Mucosa of gallbladder (tissue), 1 donor: Measurements from ENCODE around the gene ZNF174. TPM values are rescaled to one million over a fixed set of nuclear protein-coding genes. Genes with fewer than 3 reads are reported as not detected.

ENCODE experiments used
- DNase-seq: peaks from one replicate; pipeline ENCODE4 v3.0.0-alpha.2; 2020; ENCODE audit warnings: low spot score
- total RNA-seq: library from RNA; stranded (reverse); gene quantifications from one replicate; pipeline ENCODE4 v1.2.1, GENCODE V29; 2021
- donor health status: DM: no; HTN: no; CAD: no.

ZNF174 gene
- total RNA-seq, 1 donor from 2014 or later, result 16.8 TPM

- peak; percentile 84 for DNase-seq
Measured at GRCh38 chr16:3443108-3444031, 42.4 kb downstream of the ZNF174 start, which contains the start of the genes NAA60 and ZNF597. Gene NAA60 (plus strand): TSS chr16:3443680. CDS start chr16:3476228, 32,548 bp downstream. Gene ZNF597 (minus strand): TSS chr16:3443504. CDS start chr16:3443153, 351 bp downstream.

GRCh38 chr16:3444032-3444388 is 43.0 kb downstream of the ZNF174 start:
- DNase-seq, result no peak

GRCh38 chr16:3454093-3454492 is 53.1 kb downstream of the ZNF174 start:
- no peak for DNase-seq

- no peak for DNase-seq
Measured at GRCh38 chr16:3454631-3455147, 53.7 kb downstream of the ZNF174 start.

- peak; percentile 86 for DNase-seq
Measured at GRCh38 chr16:3457434-3458252, 56.6 kb downstream of the ZNF174 start.

GRCh38 chr16:3458278-3458851 is 57.4 kb downstream of the ZNF174 start:
- no peak for DNase-seq

- peak; percentile 66 for DNase-seq
Measured at GRCh38 chr16:3458852-3459361, 57.9 kb downstream of the ZNF174 start.

Other genes starting within 250 kb of the ZNF174 start
- gene OR1F1, start 213.0 kb upstream of the ZNF174 start, total RNA-seq, result not detected
- gene ZNF200, start 166.1 kb upstream of the ZNF174 start, total RNA-seq, result 7.6 TPM
- 0.52 TPM for gene MEFV, start 144.6 kb upstream of the ZNF174 start, total RNA-seq
- gene ZNF263, start 117.7 kb upstream of the ZNF174 start, total RNA-seq, result 23.8 TPM
- 9.9 TPM for gene TIGD7, start 95.8 kb upstream of the ZNF174 start, total RNA-seq
- 25.9 TPM for gene ZNF75A, start 95.7 kb upstream of the ZNF174 start, total RNA-seq
- 0.14 TPM for gene OR2C1, start 45.3 kb upstream of the ZNF174 start, total RNA-seq
- 10.9 TPM for gene ZSCAN32, start 211 bp upstream of the ZNF174 start, total RNA-seq
- 2.3 TPM for gene ZNF597, start 42.3 kb downstream of the ZNF174 start, total RNA-seq
- 70.3 TPM for gene NAA60, start 42.5 kb downstream of the ZNF174 start, total RNA-seq
- gene C16orf90, start 94.3 kb downstream of the ZNF174 start, total RNA-seq, result not detected
- 39.9 TPM for gene CLUAP1, start 99.8 kb downstream of the ZNF174 start, total RNA-seq
- gene NLRC3, start 176.2 kb downstream of the ZNF174 start, total RNA-seq, result 4.0 TPM
- 6.8 TPM for gene SLX4, start 210.4 kb downstream of the ZNF174 start, total RNA-seq